T-cell (primary cell): ENCODE results near the gene TENM4. TPM values are rescaled to one million over a fixed set of nuclear protein-coding genes. Genes with fewer than 3 reads are reported as not detected.

Experiments
- ATAC-seq, 4 experiments: fragments of 200-7000 bp in 3 of 4; fragments of 150-1000 bp in 1 of 4; cut with Tn5 transposase; replicated peaks in 1 of 4; 1 replicate in 3 of 4; 2 replicates in 1 of 4; pipeline ENCODE4 v1.10.0; 2021; ENCODE audit warnings: moderate library complexity in 3 of 4, mild to moderate bottlenecking in 2 of 4, moderate number of reproducible peaks in 1 of 4
- CTCF ChIA-PET, 2 donors: fragments of 300-600 bp; sonication (Branson Sonifier 250); formaldehyde crosslinking; loops; one replicate each; lab custom pipeline; 2022; ENCODE audit warnings: antibody characterized with exemption in 2 of 2; lab: Charles Lee
- POLR2A ChIA-PET, 2 donors: fragments of 300-600 bp; sonication (Branson Sonifier 250); formaldehyde crosslinking; loops; one replicate each; lab custom pipeline; 2022; ENCODE audit warnings: antibody characterized with exemption in 2 of 2; lab: Charles Lee
- DNase-seq, 35 experiments: peaks; one replicate each; pipeline versions ENCODE4 v3.0.0 to v3.0.0-alpha.2; 2013 to 2023
- H3K27ac ChIP-seq: one replicate; pipeline ENCODE4 v1.5.1; 2013; ENCODE audit warnings: low read length
- H3K27me3 ChIP-seq, 2 experiments: replicated peaks in 1 of 2; 1 replicate in 1 of 2; 2 replicates in 1 of 2; pipeline versions ENCODE4 v1.6.1 to v1.7.0; 2013; ENCODE audit warnings: low read length in 1 of 2, mixed read lengths in 1 of 2; ENCODE audit not compliant: control insufficient read depth in 2 of 2, insufficient read depth in 2 of 2; ENCODE audit errors: extremely low read depth in 1 of 2
- H3K36me3 ChIP-seq, 2 donors: 1 replicate in 1 of 2; 2 replicates in 1 of 2; pipeline versions ENCODE4 v1.6.1 to v1.7.0; 2013; ENCODE audit warnings: low read length in 1 of 2; ENCODE audit not compliant: control insufficient read depth in 2 of 2, insufficient read depth in 1 of 2; ENCODE audit errors: extremely low read depth in 1 of 2
- H3K4me1 ChIP-seq, 2 experiments: 1 replicate in 1 of 2; 2 replicates in 1 of 2; pipeline versions ENCODE4 v1.6.1 to v1.7.0; 2013; ENCODE audit warnings: low read length in 2 of 2, mixed read lengths in 1 of 2; ENCODE audit not compliant: insufficient read depth in 2 of 2, control insufficient read depth in 1 of 2; ENCODE audit errors: extremely low read depth in 1 of 2
- H3K4me3 ChIP-seq, 2 donors: 1 replicate in 1 of 2; 2 replicates in 1 of 2; pipeline versions ENCODE4 v1.5.1 to v1.7.0; 2013; ENCODE audit warnings: mild to moderate bottlenecking in 2 of 2, low read length in 1 of 2, moderate library complexity in 1 of 2; ENCODE audit not compliant: control insufficient read depth in 1 of 2; ENCODE audit errors: extremely low read depth in 1 of 2
- H3K9me3 ChIP-seq: 2 replicates; pipeline ENCODE4 v1.7.0; 2013
- H3K27ac Mint-ChIP-seq, 2 donors: one replicate each; pipeline ENCODE4 v1.8.0; 2020 to 2021; ENCODE audit warnings: mild to moderate bottlenecking in 2 of 2, mixed read lengths in 2 of 2
- H3K27me3 Mint-ChIP-seq, 2 donors: one replicate each; pipeline ENCODE4 v1.8.0; 2021 to 2022; ENCODE audit warnings: mixed read lengths in 2 of 2
- H3K36me3 Mint-ChIP-seq: one replicate; pipeline ENCODE4 v1.8.0; 2021; ENCODE audit warnings: mixed read lengths
- H3K4me1 Mint-ChIP-seq, 3 donors: one replicate each; pipeline ENCODE4 v1.8.0; 2020 to 2022; ENCODE audit warnings: mixed read lengths in 3 of 3, mild to moderate bottlenecking in 1 of 3
- H3K4me3 Mint-ChIP-seq, 3 donors: one replicate each; pipeline ENCODE4 v1.8.0; 2020 to 2022; ENCODE audit warnings: mild to moderate bottlenecking in 3 of 3, mixed read lengths in 3 of 3, moderate library complexity in 3 of 3
- H3K9me3 Mint-ChIP-seq, 3 donors: one replicate each; pipeline ENCODE4 v1.8.0; 2020 to 2022; ENCODE audit warnings: mixed read lengths in 3 of 3
- WGBS: methylation state at CpG from one replicate; pipeline ENCODE4 v1.1.5; 2013; ENCODE audit warnings: missing lambda C conversion rate; ENCODE audit not compliant: insufficient coverage; 5-methylcytosine and 5-hydroxymethylcytosine counted together
- total RNA-seq, 35 experiments: library from RNA in 6 of 35; stranded (reverse) in 6 of 35; fragments of 120-200 nt in 1 of 35; gene quantifications; one replicate each; pipeline versions ENCODE4 v1.2.1 to v1.2.4 and lab custom pipeline; 2013 to 2026

The TENM4 gene
- total RNA-seq, 5 donors from 2014 or later (not counting 1 experiment from before 2014, with no cell fraction given) = 0.03 to 0.35 (median 0.03) TPM; not detected in 2

GRCh38 chr11:79021601-79022000 lies 419.2 kb downstream of the TENM4 start:
- Histone ChIP-seq H3K4me1 (no peaks in the 10 kb centered on the region), H3K4me3 (no peak overlapping the region), H3K36me3 (no peaks in the 10 kb centered on the region), H3K9me3 (no peaks in the 10 kb centered on the region), H3K27me3 (peaks cover 0 to 8% of the 10 kb centered on the region in 2 experiments), H3K27ac (no peak overlapping the region)
- Mint-ChIP-seq H3K4me1 (peaks cover 0 to 2% (median 0%) of the 10 kb centered on the region in 3 donors), H3K27me3 (peaks cover 14 to 18% of the 10 kb centered on the region in 2 donors), H3K9me3 (no peaks in the 10 kb centered on the region), H3K4me3 (no peak overlapping the region), H3K36me3 (no peaks in the 10 kb centered on the region), H3K27ac (no peak overlapping the region)
- ATAC-seq = no peak
- no peak for DNase-seq
- no CpG with 5 or more reads among the region's 1 CpG for WGBS
- POLR2A ChIA-PET = no interaction called here
- CTCF ChIA-PET = no interaction called here

- H3K27ac Mint-ChIP-seq = no peak overlapping the region
- H3K36me3 Mint-ChIP-seq = no peaks in the 10 kb centered on the region
- H3K27me3 Mint-ChIP-seq = peaks cover 10 to 11% of the 10 kb centered on the region in 2 donors
- ChIA-PET CTCF (no interaction called here), POLR2A (no interaction called here)
- Histone ChIP-seq H3K9me3 (no peaks in the 10 kb centered on the region), H3K27ac (no peak overlapping the region), H3K27me3 (peaks cover 0 to 3% of the 10 kb centered on the region in 2 experiments), H3K4me3 (no peak overlapping the region), H3K36me3 (no peaks in the 10 kb centered on the region), H3K4me1 (no peaks in the 10 kb centered on the region)
- no peak for ATAC-seq
- no peak for DNase-seq
- no peaks in the 10 kb centered on the region for H3K9me3 Mint-ChIP-seq
- WGBS = no CpG with 5 or more reads among the region's 4 CpGs
- no peaks in the 10 kb centered on the region for H3K4me1 Mint-ChIP-seq
- H3K4me3 Mint-ChIP-seq = no peak overlapping the region
These were observed 420.9 kb downstream of the TENM4 start for GRCh38 chr11:79019975-79020374.

- Mint-ChIP-seq H3K4me1 (no peaks in the 10 kb centered on the region), H3K36me3 (no peaks in the 10 kb centered on the region), H3K27ac (no peak overlapping the region), H3K27me3 (peaks cover 10 to 11% of the 10 kb centered on the region in 2 donors), H3K9me3 (no peaks in the 10 kb centered on the region), H3K4me3 (no peak overlapping the region)
- CTCF ChIA-PET = no interaction called here
- peaks cover 0 to 3% of the 10 kb centered on the region in 2 experiments for H3K27me3 ChIP-seq
- POLR2A ChIA-PET = no interaction called here
- H3K4me3 ChIP-seq = no peak overlapping the region
- no peaks in the 10 kb centered on the region for H3K36me3 ChIP-seq
- no peak overlapping the region for H3K27ac ChIP-seq
- no peak for ATAC-seq
- no peak for DNase-seq
- no peaks in the 10 kb centered on the region for H3K4me1 ChIP-seq
- H3K9me3 ChIP-seq = no peaks in the 10 kb centered on the region
These were observed 421.6 kb downstream of the TENM4 start for GRCh38 chr11:79019277-79019676.

- ATAC-seq = no peak
- ChIA-PET POLR2A (no interaction called here), CTCF (no interaction called here)
- DNase-seq = no peak
- no CpG with 5 or more reads among the region's 3 CpGs for WGBS
- H3K36me3 Mint-ChIP-seq = no peaks in the 10 kb centered on the region
- H3K27me3 ChIP-seq = peaks cover 0 to under 1% of the 10 kb centered on the region in 2 experiments
- no peak overlapping the region for H3K27ac ChIP-seq
- peaks cover 12% of the 10 kb centered on the region in 2 donors for H3K27me3 Mint-ChIP-seq
- H3K4me1 ChIP-seq = no peaks in the 10 kb centered on the region
- H3K27ac Mint-ChIP-seq = no peak overlapping the region
- H3K36me3 ChIP-seq = no peaks in the 10 kb centered on the region
- H3K9me3 Mint-ChIP-seq = no peaks in the 10 kb centered on the region
- H3K4me1 Mint-ChIP-seq = no peaks in the 10 kb centered on the region
- H3K4me3 ChIP-seq = no peak overlapping the region
- no peaks in the 10 kb centered on the region for H3K9me3 ChIP-seq
- H3K4me3 Mint-ChIP-seq = no peak overlapping the region
These were observed 422.4 kb downstream of the TENM4 start for GRCh38 chr11:79018371-79018849.

- no peaks in the 10 kb centered on the region for H3K27me3 ChIP-seq
- ChIA-PET POLR2A (no interaction called here), CTCF (no interaction called here)
- H3K9me3 ChIP-seq = no peaks in the 10 kb centered on the region
- no peaks in the 10 kb centered on the region for H3K9me3 Mint-ChIP-seq
- H3K4me1 Mint-ChIP-seq = no peaks in the 10 kb centered on the region
- H3K27me3 Mint-ChIP-seq = peaks cover 15 to 16% of the 10 kb centered on the region in 2 donors
- no peak overlapping the region for H3K4me3 ChIP-seq
- no peak overlapping the region for H3K27ac Mint-ChIP-seq
- no peaks in the 10 kb centered on the region for H3K36me3 ChIP-seq
- DNase-seq (no peak), ATAC-seq (no peak)
- H3K4me1 ChIP-seq = no peaks in the 10 kb centered on the region
- H3K27ac ChIP-seq = no peak overlapping the region
- H3K4me3 Mint-ChIP-seq = no peak overlapping the region
- H3K36me3 Mint-ChIP-seq = no peaks in the 10 kb centered on the region
These were observed 423.0 kb downstream of the TENM4 start for GRCh38 chr11:79017811-79018210.

- WGBS = 78% methylated on average over 1 of the region's 3 CpGs
- Mint-ChIP-seq H3K27ac (no peak overlapping the region), H3K4me1 (no peaks in the 10 kb centered on the region), H3K4me3 (no peak overlapping the region), H3K27me3 (peaks cover 6 to 18% of the 10 kb centered on the region in 2 donors), H3K36me3 (no peaks in the 10 kb centered on the region), H3K9me3 (no peaks in the 10 kb centered on the region)
- DNase-seq (no peak), ATAC-seq (no peak)
- Histone ChIP-seq H3K27me3 (peaks cover 0 to 5% of the 10 kb centered on the region in 2 experiments), H3K36me3 (no peaks in the 10 kb centered on the region), H3K4me1 (no peaks in the 10 kb centered on the region), H3K9me3 (no peaks in the 10 kb centered on the region), H3K27ac (no peak overlapping the region), H3K4me3 (no peak overlapping the region)
- ChIA-PET CTCF (no interaction called here), POLR2A (no interaction called here)
These were observed 427.3 kb downstream of the TENM4 start for GRCh38 chr11:79013509-79013908.

GRCh38 chr11:79011357-79011756 lies 429.5 kb downstream of the TENM4 start:
- POLR2A ChIA-PET = no interaction called here
- Histone ChIP-seq H3K36me3 (no peaks in the 10 kb centered on the region), H3K9me3 (no peaks in the 10 kb centered on the region), H3K27ac (no peak overlapping the region), H3K27me3 (peaks cover 0 to 5% of the 10 kb centered on the region in 2 experiments), H3K4me1 (no peaks in the 10 kb centered on the region), H3K4me3 (no peak overlapping the region)
- Mint-ChIP-seq H3K27ac (no peak overlapping the region), H3K4me3 (no peak overlapping the region), H3K36me3 (no peaks in the 10 kb centered on the region), H3K9me3 (no peaks in the 10 kb centered on the region), H3K27me3 (peaks cover 6 to 18% of the 10 kb centered on the region in 2 donors), H3K4me1 (no peaks in the 10 kb centered on the region)
- DNase-seq (no peak), ATAC-seq (no peak)
- CTCF ChIA-PET = no interaction called here
- 70% methylated on average over 2 of the region's 3 CpGs for WGBS
